ENCODE results near the gene FGF12. TPM values are rescaled to one million over a fixed set of nuclear protein-coding genes. Genes with fewer than 3 reads are reported as not detected.
A peak's percentile ranks its signal among the peaks of the same experiment; 100 is the strongest.

Gene FGF12
- total and polyA plus RNA-seq, 7 donors = 0.25 to 0.87 (median 0.71) TPM

DNA sequence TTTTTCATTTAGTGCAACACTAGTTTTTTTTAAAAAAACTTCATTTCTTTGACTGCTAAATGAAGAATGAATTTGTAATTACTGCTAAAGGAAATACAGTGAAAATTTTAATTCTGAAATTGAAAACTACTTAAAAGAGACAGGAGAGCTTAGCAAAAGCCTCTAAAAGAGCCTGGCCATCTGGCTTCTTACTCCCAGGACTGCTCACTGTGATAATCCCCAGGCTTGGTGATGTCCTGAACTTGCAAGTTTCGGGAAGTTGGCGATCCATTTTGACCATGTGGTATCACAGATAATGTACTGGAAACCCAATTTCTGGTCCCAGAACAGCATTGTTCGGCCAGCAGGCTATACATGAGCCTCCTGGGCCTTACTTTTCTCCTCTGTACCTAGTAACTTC lies 292.1 kb downstream of the FGF12 start:
- H3K9me3 ChIP-seq = no peaks in the 10 kb centered on the region
- H3K4me1 ChIP-seq = no peaks in the 10 kb centered on the region
- TF ChIP-seq, protein P1, sequence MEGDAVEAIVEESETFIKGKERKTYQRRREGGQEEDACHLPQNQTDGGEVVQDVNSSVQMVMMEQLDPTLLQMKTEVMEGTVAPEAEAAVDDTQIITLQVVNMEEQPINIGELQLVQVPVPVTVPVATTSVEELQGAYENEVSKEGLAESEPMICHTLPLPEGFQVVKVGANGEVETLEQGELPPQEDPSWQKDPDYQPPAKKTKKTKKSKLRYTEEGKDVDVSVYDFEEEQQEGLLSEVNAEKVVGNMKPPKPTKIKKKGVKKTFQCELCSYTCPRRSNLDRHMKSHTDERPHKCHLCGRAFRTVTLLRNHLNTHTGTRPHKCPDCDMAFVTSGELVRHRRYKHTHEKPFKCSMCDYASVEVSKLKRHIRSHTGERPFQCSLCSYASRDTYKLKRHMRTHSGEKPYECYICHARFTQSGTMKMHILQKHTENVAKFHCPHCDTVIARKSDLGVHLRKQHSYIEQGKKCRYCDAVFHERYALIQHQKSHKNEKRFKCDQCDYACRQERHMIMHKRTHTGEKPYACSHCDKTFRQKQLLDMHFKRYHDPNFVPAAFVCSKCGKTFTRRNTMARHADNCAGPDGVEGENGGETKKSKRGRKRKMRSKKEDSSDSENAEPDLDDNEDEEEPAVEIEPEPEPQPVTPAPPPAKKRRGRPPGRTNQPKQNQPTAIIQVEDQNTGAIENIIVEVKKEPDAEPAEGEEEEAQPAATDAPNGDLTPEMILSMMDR (IDR thresholded peaks at IDR 0.05) = no peak
- intact Hi-C loops (cut with DNase I) = no loop called here
- ATAC-seq (no peak), DNase-seq (no peak)
- H3K4me3 ChIP-seq = no peak overlapping the region
- no peaks in the 10 kb centered on the region for H3K36me3 ChIP-seq (ENCODE audit: insufficient read depth in 1 of 2, low read depth in 1 of 2)
- 56 to 62% (median 60%) methylated on average over 3 of the region's 3 CpGs for WGBS, 3 donors
- H3K27ac ChIP-seq = no peak overlapping the region
- no peaks in the 10 kb centered on the region for H3K27me3 ChIP-seq (ENCODE audit: insufficient read depth in 3 of 3, low read length in 2 of 3)

DNA sequence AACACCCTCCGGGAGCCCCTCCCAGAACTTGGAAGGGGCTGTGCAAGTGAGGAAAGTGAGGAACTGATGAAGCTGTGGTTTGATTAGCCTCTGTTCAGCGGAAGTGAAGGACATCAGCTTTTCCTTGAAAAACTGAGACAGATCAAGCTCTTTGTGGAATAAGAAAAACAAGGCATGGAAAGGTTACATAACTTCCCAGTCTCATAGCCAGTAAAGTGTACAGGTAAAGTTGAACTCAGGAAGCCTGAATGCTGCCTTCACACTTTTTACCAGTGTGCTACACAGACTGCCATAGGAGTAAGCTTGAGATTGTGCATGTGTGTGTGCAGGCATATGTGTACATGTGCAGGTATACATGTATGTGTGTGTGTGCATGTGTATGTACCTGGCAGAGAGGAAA lies 293.2 kb downstream of the FGF12 start:
- ATAC-seq (no peak), DNase-seq (no peak)
- H3K4me3 ChIP-seq = no peak overlapping the region
- H3K27me3 ChIP-seq (ENCODE audit: insufficient read depth in 3 of 3, low read length in 2 of 3) = no peaks in the 10 kb centered on the region
- TF ChIP-seq, protein P1 (IDR thresholded peaks at IDR 0.05) = no peak
- 80 to 93% (median 88%) methylated on average over 2 of the region's 2 CpGs for WGBS, 3 donors
- no peaks in the 10 kb centered on the region for H3K4me1 ChIP-seq
- H3K27ac ChIP-seq = no peak overlapping the region
- intact Hi-C loops (cut with DNase I) = no loop called here
- no peaks in the 10 kb centered on the region for H3K9me3 ChIP-seq
- H3K36me3 ChIP-seq (ENCODE audit: insufficient read depth in 1 of 2, low read depth in 1 of 2) = no peaks in the 10 kb centered on the region

DNA sequence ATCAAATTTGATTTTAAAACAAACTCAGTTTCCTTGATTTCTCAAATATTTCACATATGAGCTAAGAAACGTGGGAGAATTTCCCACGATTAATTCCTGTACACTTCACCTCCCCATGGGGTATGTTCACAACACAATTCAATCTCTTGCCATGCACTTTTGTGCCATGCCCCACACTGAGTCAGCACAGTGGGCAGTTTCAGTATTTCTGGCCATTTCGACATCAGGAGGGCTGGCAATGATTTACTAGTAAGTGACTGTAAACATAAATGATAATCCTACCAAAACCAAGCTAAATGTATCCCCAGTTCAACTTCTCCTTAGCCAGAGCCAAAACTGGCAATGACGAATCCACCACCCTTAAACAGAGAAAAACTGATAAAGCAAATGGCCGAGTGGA lies 293.6 kb downstream of the FGF12 start:
- Histone ChIP-seq H3K36me3 (ENCODE audit: insufficient read depth in 1 of 2, low read depth in 1 of 2) (no peaks in the 10 kb centered on the region), H3K27ac (no peak overlapping the region), H3K27me3 (ENCODE audit: insufficient read depth in 3 of 3, low read length in 2 of 3) (no peaks in the 10 kb centered on the region), H3K9me3 (no peaks in the 10 kb centered on the region), H3K4me3 (no peak overlapping the region), H3K4me1 (no peaks in the 10 kb centered on the region)
- TF ChIP-seq, protein P1 (IDR thresholded peaks at IDR 0.05) = no peak
- no peak for ATAC-seq
- no peak for DNase-seq
- 51 to 70% (median 55%) methylated on average over 5 of the region's 5 CpGs for WGBS, 3 donors
- intact Hi-C loops (cut with DNase I) = no loop called here

DNA sequence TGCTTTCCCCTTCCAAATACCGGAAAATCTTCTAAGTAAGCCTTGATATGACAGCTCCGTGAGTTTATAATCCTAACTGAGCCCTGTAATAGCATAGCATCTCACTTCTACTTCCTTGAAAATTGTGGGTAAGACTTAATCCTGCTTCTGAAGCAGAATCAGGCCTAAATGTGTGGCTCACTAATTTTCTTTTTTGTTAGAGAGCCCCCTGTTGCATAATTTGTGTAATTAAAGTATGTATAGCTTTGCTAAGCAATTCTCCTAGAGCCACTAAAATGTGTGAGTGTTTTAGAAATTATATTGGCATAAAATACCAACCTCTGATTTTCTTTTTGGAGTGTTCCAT lies 304.4 kb downstream of the FGF12 start:
- no peaks in the 10 kb centered on the region for H3K27me3 ChIP-seq (ENCODE audit: insufficient read depth in 3 of 3, low read length in 2 of 3)
- 54 to 74% (median 58%) methylated on average over 2 of the region's 2 CpGs for WGBS, 3 donors
- no peaks in the 10 kb centered on the region for H3K9me3 ChIP-seq
- ATAC-seq (no peak), DNase-seq (no peak)
- TF ChIP-seq, protein P1 (IDR thresholded peaks at IDR 0.05) = peak; percentile 6
- H3K4me1 ChIP-seq = no peaks in the 10 kb centered on the region
- H3K4me3 ChIP-seq = no peak overlapping the region
- intact Hi-C loops (cut with DNase I) = no loop called here
- no peaks in the 10 kb centered on the region for H3K36me3 ChIP-seq (ENCODE audit: insufficient read depth in 1 of 2, low read depth in 1 of 2)
- H3K27ac ChIP-seq = no peak overlapping the region

DNA sequence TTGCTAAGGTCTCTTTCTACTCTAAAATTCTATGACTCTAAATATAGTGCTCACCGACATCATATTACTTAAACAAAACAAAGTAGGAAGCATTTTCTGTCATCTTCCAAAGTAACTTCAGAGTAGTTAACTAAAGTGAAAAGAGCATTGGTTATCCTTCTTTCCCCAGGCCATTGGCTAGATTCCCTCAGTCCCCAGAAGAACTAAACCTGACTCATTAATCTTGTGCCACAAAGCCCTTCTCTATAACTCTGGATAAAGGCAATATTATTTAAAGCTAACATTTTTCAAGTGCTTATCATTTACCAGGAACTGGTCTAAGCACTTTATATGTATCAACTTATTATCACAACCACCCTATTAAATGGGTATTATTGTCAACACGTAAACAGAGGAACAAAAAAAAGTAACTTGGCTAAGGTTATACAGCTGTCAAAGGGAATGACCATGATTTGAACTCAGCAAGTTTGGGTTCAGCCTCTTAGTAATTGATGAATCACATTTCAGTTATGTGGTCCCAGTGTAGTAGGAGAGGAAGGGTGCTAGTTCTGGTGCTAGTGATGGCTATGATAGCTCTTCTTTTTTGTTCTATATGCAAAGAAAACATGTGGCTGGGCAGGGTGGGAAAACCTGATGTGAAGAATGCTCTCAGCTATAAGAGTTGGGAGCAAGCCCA lies 304.9 kb downstream of the FGF12 start:
- intact Hi-C loops (cut with DNase I) = no loop called here
- no peak overlapping the region for H3K27ac ChIP-seq
- 61 to 72% (median 68%) methylated on average over 2 of the region's 2 CpGs for WGBS, 3 donors

More for the DNA sequence above, 304.9 kb downstream of the FGF12 start:
- Histone ChIP-seq H3K27me3 (ENCODE audit: insufficient read depth in 3 of 3, low read length in 2 of 3) (no peaks in the 10 kb centered on the region), H3K36me3 (ENCODE audit: insufficient read depth in 1 of 2, low read depth in 1 of 2) (no peaks in the 10 kb centered on the region), H3K4me1 (no peaks in the 10 kb centered on the region), H3K4me3 (no peak overlapping the region), H3K9me3 (no peaks in the 10 kb centered on the region)
- TF ChIP-seq, protein P1 (IDR thresholded peaks at IDR 0.05) = no peak
- DNase-seq (no peak), ATAC-seq (no peak)

Measured in psoas muscle (tissue), 8 donors.